Panc1 (cell line): ENCODE data around the gene LIX1. TPM values are rescaled to one million over a fixed set of nuclear protein-coding genes. Genes with fewer than 3 reads are reported as not detected.

Experiments used
- ATAC-seq: fragments of 200-7000 bp; cut with Tn5 transposase; 2 replicates; pipeline ENCODE4 v1.9.1; 2020; ENCODE audit warnings: mild to moderate bottlenecking, moderate library complexity
- BruUV-seq: library from RNA; stranded (reverse); fragments of 400-500 nt; replicated peaks from 2 replicates; lab custom pipeline; 2021; lab: Mats Ljungman, UMichigan
- CTCF ChIA-PET: fragments of 300-600 bp; sonication (Branson Sonifier 250); formaldehyde crosslinking; loops from one replicate; lab custom pipeline; 2022; ENCODE audit warnings: antibody characterized with exemption; lab: Charles Lee
- POLR2A ChIA-PET: fragments of 300-600 bp; sonication (Branson Sonifier 250); formaldehyde crosslinking; loops from one replicate; lab custom pipeline; 2022; ENCODE audit warnings: antibody characterized with exemption; lab: Charles Lee
- DNase-seq: peaks from one replicate; pipeline ENCODE4 v3.0.0-alpha.2; 2010; ENCODE audit warnings: low read depth, low spot score
- H3K27ac ChIP-seq: 2 replicates; pipeline ENCODE4 v1.5.1; 2011; ENCODE audit warnings: mild to moderate bottlenecking, low read length, inconsistent platforms
- H3K27me3 ChIP-seq: fragments of 200-500 bp; sonication (Bioruptor generic); 2 replicates; pipeline ENCODE4 v1.6.0; 2014; ENCODE audit warnings: low read length, inconsistent platforms; ENCODE audit not compliant: control insufficient read depth, insufficient read depth
- H3K36me3 ChIP-seq: fragments of 200-500 bp; sonication (Bioruptor generic); 2 replicates; pipeline ENCODE4 v1.5.1; 2014; ENCODE audit warnings: inconsistent platforms, mild to moderate bottlenecking, low read length, moderate library complexity; ENCODE audit not compliant: control insufficient read depth, insufficient read depth
- H3K4me1 ChIP-seq: 2 replicates; pipeline ENCODE4 v1.5.1; 2011; ENCODE audit warnings: inconsistent platforms, mild to moderate bottlenecking, low read length, moderate library complexity; ENCODE audit not compliant: control insufficient read depth, insufficient read depth
- H3K4me3 ChIP-seq, 2 experiments: 2 replicates each; pipeline ENCODE4 v1.5.1; 2011 to 2012; ENCODE audit warnings: low read depth in 2 of 2, low read length in 2 of 2, mild to moderate bottlenecking in 2 of 2, inconsistent platforms in 1 of 2, moderate library complexity in 1 of 2
- H3K9me3 ChIP-seq: fragments of 200-500 bp; sonication (Bioruptor generic); 2 replicates; pipeline ENCODE4 v1.5.1; 2014; ENCODE audit warnings: low read depth, mild to moderate bottlenecking, inconsistent platforms, low read length, moderate library complexity; ENCODE audit not compliant: control insufficient read depth, insufficient read depth
- POLR2AphosphoS5 ChIP-seq: IDR thresholded peaks from 2 replicates; pipeline ENCODE4 v1.6.1; 2012; ENCODE audit warnings: mild to moderate bottlenecking, low read depth, low read length, moderate library complexity
- SIN3A ChIP-seq: IDR thresholded peaks from 2 replicates; pipeline ENCODE4 v1.6.1; 2012; ENCODE audit warnings: low read depth, mild to moderate bottlenecking, low read length, moderate library complexity, borderline replicate concordance; ENCODE audit not compliant: insufficient read depth
- TCF7L2 ChIP-seq: IDR thresholded peaks from 2 replicates; pipeline ENCODE4 v1.6.1; 2011; ENCODE audit warnings: mild to moderate bottlenecking, low read depth, low read length, inconsistent platforms
- in situ Hi-C: cut with HindIII; loops from 2 replicates; pipeline ENCODE4 v1.10.0; 2016; ENCODE audit warnings: low sequenced_read_pairs, low pct_unique_long_range_greater_than_20kb
- intact Hi-C: fragments of 100-400 bp; cut with micrococcal nuclease; formaldehyde crosslinking; loops from one replicate; pipeline ENCODE4 v1.10.0; 2022; ENCODE audit not compliant: unreplicated experiment
- total RNA-seq: library from RNA; stranded (reverse); gene quantifications from one replicate; pipeline ENCODE4 v1.2.1, GENCODE V29; 2021; ENCODE audit not compliant: unreplicated experiment
- TF ChIP-seq, protein P1 (sequence below): fragments of 450-650 bp; IDR thresholded peaks from 2 replicates; pipeline ENCODE4 v1.5.1; 2017; ENCODE audit warnings: mild to moderate bottlenecking
- TF ChIP-seq, protein P2 (sequence below), 2 experiments: IDR thresholded peaks; 2 replicates each; pipeline ENCODE4 v1.6.1; 2011 to 2012; ENCODE audit warnings: low read depth in 2 of 2, control low read depth in 1 of 2, low read length in 1 of 2, mild to moderate bottlenecking in 1 of 2, moderate library complexity in 1 of 2; ENCODE audit not compliant: insufficient read depth in 1 of 2

LIX1 gene
- total RNA-seq, 1 experiment from 2014 or later = not detected

DNA sequence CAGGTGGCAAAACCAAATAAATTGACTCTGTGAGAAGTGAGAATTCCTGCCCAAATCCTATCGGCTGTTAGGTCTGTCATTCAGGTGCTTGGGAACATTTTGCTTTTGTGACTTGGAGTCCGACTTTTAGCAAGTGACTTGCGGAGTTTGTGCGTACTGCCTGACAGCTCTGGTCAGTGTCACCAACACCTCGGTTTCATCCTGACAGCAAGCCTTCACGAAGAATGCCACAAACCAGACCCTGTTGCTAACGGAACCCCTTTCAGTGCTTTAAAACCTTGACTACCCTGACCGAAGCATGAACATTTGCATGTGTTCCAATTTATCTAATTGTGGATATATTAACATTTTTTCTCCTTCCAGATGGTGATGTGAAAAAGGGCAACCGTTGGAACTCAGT lies 26.5 kb downstream of the LIX1 start:
- H3K27ac ChIP-seq = no peak overlapping the region
- H3K9me3 ChIP-seq = no peaks in the 10 kb centered on the region
- ChIA-PET CTCF (no interaction called here), POLR2A (no interaction called here)
- H3K27me3 ChIP-seq = peaks cover 10% of the 10 kb centered on the region
- TF ChIP-seq POLR2AphosphoS5 (no peak), SIN3A (no peak)
- ATAC-seq = no peak
- no peak overlapping the region for H3K4me3 ChIP-seq
- in situ Hi-C loops (no loop called here), intact Hi-C loops (no loop called here)
- H3K4me1 ChIP-seq = no peaks in the 10 kb centered on the region
- no TSS peak for BruUV-seq
- no peak for DNase-seq
- H3K36me3 ChIP-seq = no peaks in the 10 kb centered on the region

DNA sequence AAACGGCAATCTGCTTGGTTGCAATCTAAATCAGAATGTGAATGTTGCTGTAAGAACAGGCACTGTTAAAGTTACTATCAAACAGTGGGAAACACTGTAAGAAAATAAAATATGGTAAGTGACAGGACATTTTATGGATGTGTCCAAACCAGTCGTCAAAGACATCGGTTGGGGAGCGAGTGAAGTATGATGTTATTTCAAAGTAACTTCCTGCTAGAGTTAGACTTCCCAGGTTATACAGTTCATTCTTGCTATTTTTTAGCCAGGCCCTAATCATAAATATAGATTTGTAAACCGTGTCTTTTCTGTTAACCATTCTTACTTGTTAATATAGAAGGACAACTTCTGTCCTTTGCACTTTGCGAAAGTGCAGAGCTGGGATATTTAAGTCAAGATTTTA lies 30.2 kb downstream of the LIX1 start:
- Histone ChIP-seq H3K4me3 (no peak overlapping the region), H3K9me3 (no peaks in the 10 kb centered on the region), H3K27ac (no peak overlapping the region), H3K36me3 (no peaks in the 10 kb centered on the region), H3K4me1 (no peaks in the 10 kb centered on the region), H3K27me3 (no peaks in the 10 kb centered on the region)
- CTCF ChIA-PET = no interaction called here
- ATAC-seq = no peak
- POLR2A ChIA-PET = no interaction called here
- TF ChIP-seq POLR2AphosphoS5 (no peak), SIN3A (no peak), TCF7L2 (no peak)
- TF ChIP-seq, protein P1, sequence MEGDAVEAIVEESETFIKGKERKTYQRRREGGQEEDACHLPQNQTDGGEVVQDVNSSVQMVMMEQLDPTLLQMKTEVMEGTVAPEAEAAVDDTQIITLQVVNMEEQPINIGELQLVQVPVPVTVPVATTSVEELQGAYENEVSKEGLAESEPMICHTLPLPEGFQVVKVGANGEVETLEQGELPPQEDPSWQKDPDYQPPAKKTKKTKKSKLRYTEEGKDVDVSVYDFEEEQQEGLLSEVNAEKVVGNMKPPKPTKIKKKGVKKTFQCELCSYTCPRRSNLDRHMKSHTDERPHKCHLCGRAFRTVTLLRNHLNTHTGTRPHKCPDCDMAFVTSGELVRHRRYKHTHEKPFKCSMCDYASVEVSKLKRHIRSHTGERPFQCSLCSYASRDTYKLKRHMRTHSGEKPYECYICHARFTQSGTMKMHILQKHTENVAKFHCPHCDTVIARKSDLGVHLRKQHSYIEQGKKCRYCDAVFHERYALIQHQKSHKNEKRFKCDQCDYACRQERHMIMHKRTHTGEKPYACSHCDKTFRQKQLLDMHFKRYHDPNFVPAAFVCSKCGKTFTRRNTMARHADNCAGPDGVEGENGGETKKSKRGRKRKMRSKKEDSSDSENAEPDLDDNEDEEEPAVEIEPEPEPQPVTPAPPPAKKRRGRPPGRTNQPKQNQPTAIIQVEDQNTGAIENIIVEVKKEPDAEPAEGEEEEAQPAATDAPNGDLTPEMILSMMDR = no peak
- TF ChIP-seq, protein P2, sequence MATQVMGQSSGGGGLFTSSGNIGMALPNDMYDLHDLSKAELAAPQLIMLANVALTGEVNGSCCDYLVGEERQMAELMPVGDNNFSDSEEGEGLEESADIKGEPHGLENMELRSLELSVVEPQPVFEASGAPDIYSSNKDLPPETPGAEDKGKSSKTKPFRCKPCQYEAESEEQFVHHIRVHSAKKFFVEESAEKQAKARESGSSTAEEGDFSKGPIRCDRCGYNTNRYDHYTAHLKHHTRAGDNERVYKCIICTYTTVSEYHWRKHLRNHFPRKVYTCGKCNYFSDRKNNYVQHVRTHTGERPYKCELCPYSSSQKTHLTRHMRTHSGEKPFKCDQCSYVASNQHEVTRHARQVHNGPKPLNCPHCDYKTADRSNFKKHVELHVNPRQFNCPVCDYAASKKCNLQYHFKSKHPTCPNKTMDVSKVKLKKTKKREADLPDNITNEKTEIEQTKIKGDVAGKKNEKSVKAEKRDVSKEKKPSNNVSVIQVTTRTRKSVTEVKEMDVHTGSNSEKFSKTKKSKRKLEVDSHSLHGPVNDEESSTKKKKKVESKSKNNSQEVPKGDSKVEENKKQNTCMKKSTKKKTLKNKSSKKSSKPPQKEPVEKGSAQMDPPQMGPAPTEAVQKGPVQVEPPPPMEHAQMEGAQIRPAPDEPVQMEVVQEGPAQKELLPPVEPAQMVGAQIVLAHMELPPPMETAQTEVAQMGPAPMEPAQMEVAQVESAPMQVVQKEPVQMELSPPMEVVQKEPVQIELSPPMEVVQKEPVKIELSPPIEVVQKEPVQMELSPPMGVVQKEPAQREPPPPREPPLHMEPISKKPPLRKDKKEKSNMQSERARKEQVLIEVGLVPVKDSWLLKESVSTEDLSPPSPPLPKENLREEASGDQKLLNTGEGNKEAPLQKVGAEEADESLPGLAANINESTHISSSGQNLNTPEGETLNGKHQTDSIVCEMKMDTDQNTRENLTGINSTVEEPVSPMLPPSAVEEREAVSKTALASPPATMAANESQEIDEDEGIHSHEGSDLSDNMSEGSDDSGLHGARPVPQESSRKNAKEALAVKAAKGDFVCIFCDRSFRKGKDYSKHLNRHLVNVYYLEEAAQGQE (IDR thresholded peaks at IDR 0.05; ENCODE audit: insufficient read depth in 1 of 2, low read depth in 2 of 2, low read length in 1 of 2) = no peak
- no peak for DNase-seq
- no TSS peak for BruUV-seq
- in situ Hi-C loops = no loop called here
- intact Hi-C loops = no loop called here

DNA sequence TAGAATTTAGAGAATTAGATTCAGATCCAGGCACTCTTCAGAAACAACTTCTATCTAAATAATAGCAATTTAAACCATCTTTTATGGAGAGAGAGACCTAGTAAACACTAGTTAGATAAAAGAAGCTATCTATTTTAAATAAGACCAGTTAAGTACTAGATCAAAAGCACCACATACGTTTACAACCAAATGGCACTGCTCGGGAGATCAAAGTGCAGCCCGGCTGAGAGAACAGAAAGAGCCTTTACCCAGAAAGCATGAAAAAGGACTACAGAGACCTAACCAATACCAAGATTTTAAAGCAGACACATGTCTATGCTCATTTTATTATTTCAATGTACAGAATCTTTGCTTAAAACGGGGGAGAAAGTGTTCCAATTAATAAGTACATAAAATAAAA lies 30.8 kb downstream of the LIX1 start:
- BruUV-seq = no TSS peak
- ChIA-PET POLR2A (no interaction called here), CTCF (no interaction called here)
- no peaks in the 10 kb centered on the region for H3K9me3 ChIP-seq
- DNase-seq (no peak), ATAC-seq (no peak)
- H3K27me3 ChIP-seq = peaks cover 2% of the 10 kb centered on the region; the same call in 1 of the 2 replicates
- H3K27ac ChIP-seq = no peak overlapping the region
- in situ Hi-C loops (no loop called here), intact Hi-C loops (no loop called here)
- TF ChIP-seq, protein P1 = no peak
- no peak for TF ChIP-seq TCF7L2
- no peak for TF ChIP-seq SIN3A
- TF ChIP-seq, protein P2 (IDR thresholded peaks at IDR 0.05; ENCODE audit: insufficient read depth in 1 of 2, low read depth in 2 of 2, low read length in 1 of 2) = no peak
- no peak for TF ChIP-seq POLR2AphosphoS5
- no peaks in the 10 kb centered on the region for H3K36me3 ChIP-seq
- H3K4me3 ChIP-seq = no peak overlapping the region
- H3K4me1 ChIP-seq = no peaks in the 10 kb centered on the region
